Testis (tissue), 3 donors: ENCODE measurements around the gene NTSR2. TPM values are rescaled to one million over a fixed set of nuclear protein-coding genes. Genes with fewer than 3 reads are reported as not detected.

ENCODE experiments used
- DNase-seq: peaks from one replicate; pipeline ENCODE4 v3.0.0-alpha.2; 2019
- H3K27ac ChIP-seq, 2 donors: fragments of 200-600 bp; sonication (generic); one replicate each; pipeline ENCODE4 v1.5.1; 2019
- H3K27me3 ChIP-seq: fragments of 200-600 bp; sonication (generic); one replicate; pipeline ENCODE4 v1.5.1; 2019
- H3K36me3 ChIP-seq: fragments of 200-600 bp; sonication (generic); one replicate; pipeline ENCODE4 v1.5.1; 2017; ENCODE audit warnings: low read depth; ENCODE audit errors: missing control alignments
- H3K4me1 ChIP-seq: fragments of 200-600 bp; sonication (generic); one replicate; pipeline ENCODE4 v1.5.1; 2019
- H3K4me3 ChIP-seq, 2 donors: fragments of 200-600 bp; sonication (generic); one replicate each; pipeline ENCODE4 v1.5.1; 2017 to 2019
- H3K9me3 ChIP-seq: fragments of 200-600 bp; sonication (generic); one replicate; pipeline ENCODE4 v1.5.1; 2017
- CTCF ChIP-seq, 3 experiments: fragments of 450-650 bp in 2 of 3; fragments of 200-600 bp in 1 of 3; sonication (generic) in 1 of 3; IDR thresholded peaks; one replicate each; pipeline ENCODE4 v1.5.1; 2016 to 2019; ENCODE audit warnings: antibody characterized with exemption in 3 of 3, mild to moderate bottlenecking in 2 of 3, moderate library complexity in 1 of 3
- POLR2A ChIP-seq: fragments of 450-650 bp; IDR thresholded peaks from one replicate; pipeline ENCODE4 v1.6.1; 2017; ENCODE audit warnings: antibody characterized with exemption, mild to moderate bottlenecking, moderate library complexity
- WGBS, 2 donors: methylation state at CpG; one replicate each; pipeline ENCODE4 v1.1.5; 2018; 5-methylcytosine and 5-hydroxymethylcytosine counted together
- intact Hi-C: fragments of 100-400 bp; cut with DNase I; formaldehyde crosslinking; loops from one replicate; pipeline ENCODE4 v1.15.1; 2023; ENCODE audit warnings: low total_unique reads
- polyA plus RNA-seq: library from polyadenylated mRNA; stranded (reverse); fragments of 350-450 nt; fragmentation: Illumina TruSeq; extraction: RNeasy Lipid Tissue Mini Kit (QIAGEN cat#74804); gene quantifications from one replicate; pipeline ENCODE4 v1.2.3, GENCODE V29; 2014; ENCODE audit warnings: low read depth, low replicate concordance; ENCODE audit not compliant: insufficient read depth
- total RNA-seq, 2 donors: library from RNA; depleted of rRNA; stranded (reverse); fragments of >200 nt; gene quantifications; one replicate each; pipeline ENCODE4 v1.2.3, GENCODE V29; 2016

Gene NTSR2
- total and polyA plus RNA-seq, 3 donors from 2014 or later, result 0.47 to 0.68 TPM; not detected in 1

- no peak for DNase-seq
- intact Hi-C loops, result loop anchor here (5.0 kb wide), 1 partner anchor 86 kb away; no protein-coding TSS in a partner anchor
These were observed 21.2 kb upstream of the NTSR2 start for GRCh38 chr2:11691076-11691660.

GRCh38 chr2:11688222-11689069 is 18.5 kb upstream of the NTSR2 start:
- H3K27ac ChIP-seq, result peak overlapping the region; percentile 29 to 50
- no peaks in the 10 kb centered on the region for H3K27me3 ChIP-seq
- intact Hi-C loops, result no loop called here
- H3K4me3 ChIP-seq, result no peak overlapping the region
- no peaks in the 10 kb centered on the region for H3K9me3 ChIP-seq
- TF ChIP-seq CTCF (IDR thresholded peaks at IDR 0.05), result peak; percentile 63 to 81 (median 76)
- no peak for TF ChIP-seq POLR2A
- no peaks in the 10 kb centered on the region for H3K36me3 ChIP-seq
- H3K4me1 ChIP-seq, result peaks cover 13% of the 10 kb centered on the region
- WGBS, 2 donors, result 5 to 8% methylated on average over 23 of the region's 23 CpGs
- DNase-seq, result peak; percentile 91

More at GRCh38 chr2:11691076-11691660, 21.2 kb upstream of the NTSR2 start:
- Histone ChIP-seq H3K9me3 (no peaks in the 10 kb centered on the region), H3K4me1 (peaks cover 13% of the 10 kb centered on the region), H3K36me3 (no peaks in the 10 kb centered on the region), H3K27ac (no peak overlapping the region), H3K27me3 (no peaks in the 10 kb centered on the region), H3K4me3 (no peak overlapping the region)
- WGBS, 2 donors, result 76 to 87% methylated on average over 5 of the region's 5 CpGs
- TF ChIP-seq POLR2A, result no peak

- H3K4me1 ChIP-seq, result peaks cover 13% of the 10 kb centered on the region
- H3K27me3 ChIP-seq, result no peaks in the 10 kb centered on the region
- no peak overlapping the region for H3K4me3 ChIP-seq
- intact Hi-C loops, result no loop called here
- H3K27ac ChIP-seq, result peak overlapping the region in 1 of 2 donors; percentile 50
- no peaks in the 10 kb centered on the region for H3K36me3 ChIP-seq
- no peak for TF ChIP-seq POLR2A
- TF ChIP-seq CTCF (IDR thresholded peaks at IDR 0.05), result no peak
- WGBS, 2 donors, result 71 to 83% methylated on average over 9 of the region's 9 CpGs
- no peak for DNase-seq
- H3K9me3 ChIP-seq, result no peaks in the 10 kb centered on the region
These were observed 17.7 kb upstream of the NTSR2 start for GRCh38 chr2:11687736-11688135.

DNA sequence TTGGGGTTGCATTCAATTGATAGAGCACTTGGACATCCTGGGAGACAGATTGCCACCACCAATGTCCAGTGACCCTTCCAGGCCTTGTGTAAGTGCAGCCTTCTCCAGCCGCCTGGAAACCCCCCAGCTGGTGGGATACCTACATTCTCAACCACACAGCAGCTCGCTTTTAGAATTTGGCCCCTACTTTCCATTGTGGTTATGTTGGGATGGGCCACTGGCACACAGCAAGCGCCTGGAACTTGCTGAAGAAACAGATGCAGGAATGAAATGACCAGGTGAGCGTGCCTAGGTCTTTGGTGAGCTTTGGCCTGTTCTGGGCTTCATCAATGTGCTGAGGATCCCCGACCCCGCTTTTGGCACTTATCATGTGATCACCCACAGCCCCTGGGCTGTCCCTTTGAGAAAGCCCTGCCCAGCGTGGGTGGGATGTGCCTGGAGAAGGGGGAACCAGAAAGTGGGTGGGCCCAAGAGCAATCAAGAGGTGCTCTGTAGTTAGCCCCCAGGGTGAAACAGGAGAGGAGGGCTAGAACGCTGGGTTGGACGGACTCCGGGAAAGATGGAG is 16.0 kb upstream of the NTSR2 start:
- H3K36me3 ChIP-seq, result no peaks in the 10 kb centered on the region
- H3K4me1 ChIP-seq, result peaks cover 23% of the 10 kb centered on the region
- no peaks in the 10 kb centered on the region for H3K27me3 ChIP-seq
- no peak overlapping the region for H3K4me3 ChIP-seq
- intact Hi-C loops, result no loop called here
- TF ChIP-seq CTCF (IDR thresholded peaks at IDR 0.05), result no peak
- TF ChIP-seq POLR2A, result no peak
- no peaks in the 10 kb centered on the region for H3K9me3 ChIP-seq
- WGBS, 2 donors, result 92 to 96% methylated on average over 10 of the region's 10 CpGs
- H3K27ac ChIP-seq, result no peak overlapping the region
- no peak for DNase-seq

DNA sequence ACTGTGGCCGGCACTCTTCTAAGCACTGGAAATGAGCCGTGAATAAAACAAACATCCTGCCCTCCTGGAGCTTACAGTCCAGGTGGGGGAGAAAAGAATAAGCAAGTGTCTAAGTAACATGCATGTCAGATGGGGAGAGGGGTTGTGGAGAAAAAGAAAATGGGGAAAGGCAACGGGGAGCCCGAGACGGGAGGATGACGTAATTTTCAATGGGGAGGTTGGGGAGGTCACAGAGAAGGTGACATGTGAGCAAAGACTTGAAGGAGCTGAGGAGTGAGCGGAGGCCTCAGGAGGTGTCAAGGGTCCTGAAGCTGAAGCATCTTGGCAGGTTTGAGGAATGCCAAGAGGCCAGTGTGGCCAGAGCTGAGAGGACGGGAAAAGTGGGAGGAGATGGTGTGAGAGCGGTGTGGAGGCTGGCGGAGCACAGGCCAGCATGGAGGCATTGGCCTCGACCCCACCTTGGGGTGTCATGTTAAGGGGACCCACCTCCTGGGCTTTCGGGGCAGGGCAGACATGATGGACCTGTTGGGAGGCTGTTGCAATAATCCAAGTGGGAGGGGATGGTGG is 15.0 kb upstream of the NTSR2 start:
- Histone ChIP-seq H3K27ac (no peak overlapping the region), H3K9me3 (no peaks in the 10 kb centered on the region), H3K36me3 (no peaks in the 10 kb centered on the region), H3K4me1 (peaks cover 33% of the 10 kb centered on the region), H3K27me3 (no peaks in the 10 kb centered on the region), H3K4me3 (no peak overlapping the region)
- 91 to 92% methylated on average over 12 of the region's 12 CpGs for WGBS, 2 donors
- DNase-seq, result no peak
- intact Hi-C loops, result no loop called here
- no peak for TF ChIP-seq POLR2A
- TF ChIP-seq CTCF (IDR thresholded peaks at IDR 0.05), result no peak
